ENCODE results near the gene TMEM54. TPM values are rescaled to one million over a fixed set of nuclear protein-coding genes. Genes with fewer than 3 reads are reported as not detected.

TMEM54 gene
- total and polyA plus RNA-seq, 2 of the 13 experiments (the other 11 are each of a cell fraction or from before 2014, with no cell fraction given) = 2.5 to 2.9 TPM

DNA sequence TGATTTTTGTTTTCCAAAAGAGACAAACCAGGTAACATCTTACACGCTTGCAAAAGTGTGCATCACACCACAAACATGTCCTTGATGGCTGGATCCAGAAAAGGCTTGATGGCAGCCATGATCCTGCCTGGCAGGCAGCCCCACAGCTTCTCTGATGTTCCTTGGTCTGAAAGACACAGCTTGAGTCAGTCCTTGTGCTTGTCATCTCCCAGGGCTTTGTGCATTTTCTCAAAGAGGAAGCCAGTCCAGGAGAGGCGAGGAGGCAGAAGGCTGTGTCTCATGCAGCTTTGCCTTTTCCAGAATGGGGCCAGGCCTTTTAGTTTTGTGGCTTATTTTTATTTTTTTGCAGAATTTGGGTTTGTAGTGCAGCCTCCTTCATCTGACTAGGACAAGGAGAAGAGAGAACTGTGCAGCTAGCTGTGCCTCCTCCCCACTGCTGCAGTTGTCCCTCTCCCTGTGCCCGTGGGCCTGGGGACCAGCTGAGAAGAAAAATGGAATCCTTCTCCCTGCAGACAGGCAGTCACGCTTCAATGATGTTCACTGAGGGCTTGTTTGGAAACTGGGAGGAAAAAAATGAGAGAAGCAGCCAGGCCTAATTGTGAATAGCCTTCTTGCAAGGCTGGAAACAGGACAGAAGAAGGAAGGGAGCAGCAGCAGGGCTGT lies 37.8 kb downstream of the TMEM54 start:
- intact Hi-C loops (cut with micrococcal nuclease; ENCODE audit: unreplicated experiment) = no loop called here
- no TSS peak for BruUV-seq (replicated peaks)
- H4K20me1 ChIP-seq (ENCODE audit: insufficient read depth, low read length) = no peaks in the 10 kb centered on the region
- ChIA-PET POLR2A (no interaction called here), CTCF (ENCODE audit: low intra/inter-chr PET ratio, low total read pairs) (no interaction called here)
- no peaks in the 10 kb centered on the region for H3K79me2 ChIP-seq (ENCODE audit: insufficient read depth, low read length)
- H3K4me1 ChIP-seq (ENCODE audit: insufficient read depth, low read length) = no peaks in the 10 kb centered on the region
- no peak overlapping the region for H3K27ac ChIP-seq (ENCODE audit: extremely low read length, insufficient read depth, low read length)
- no peak overlapping the region for H3K4me3 ChIP-seq (replicated peaks in 1 of 3; ENCODE audit: insufficient read depth in 1 of 3, low read depth in 2 of 3, low read length in 3 of 3)
- H2AFZ ChIP-seq (ENCODE audit: low read length) = no peak overlapping the region
- FAIRE-seq (no peak), ATAC-seq (no peak), DNase-seq (ENCODE audit: low spot score) (no peak)
- no peak overlapping the region for H3K4me2 ChIP-seq (ENCODE audit: low read depth, low read length)
- TF ChIP-seq ZNF343 (CRISPR knock-in tag; IDR thresholded peaks at IDR 0.05) = no peak
- no peak for TF ChIP-seq RBM39 (IDR thresholded peaks at IDR 0.05; ENCODE audit: low read depth, low read length, poor library complexity, severe bottlenecking)
- no peak for TF ChIP-seq ZNF570 (CRISPR knock-in tag; IDR thresholded peaks at IDR 0.05; ENCODE audit: borderline replicate concordance)
- no peak for TF ChIP-seq ZNF232 (CRISPR knock-in tag; IDR thresholded peaks at IDR 0.05; ENCODE audit: borderline replicate concordance)
- no peak for TF ChIP-seq NFRKB (IDR thresholded peaks at IDR 0.05)
- TF ChIP-seq YEATS4 (CRISPR knock-in tag; IDR thresholded peaks at IDR 0.05; ENCODE audit: borderline replicate concordance) = no peak
- H3K36me3 ChIP-seq (replicated peaks in 1 of 2; ENCODE audit: control insufficient read depth in 1 of 2, insufficient read depth in 2 of 2, low read length in 2 of 2) = peaks cover 0 to 7% of the 10 kb centered on the region in 2 experiments; a peak in 1 of 5 replicates
- no peaks in the 10 kb centered on the region for H3K27me3 ChIP-seq (ENCODE audit: control insufficient read depth in 1 of 2, insufficient read depth in 2 of 2, low read length in 2 of 2)
- no peak overlapping the region for H3K9ac ChIP-seq (ENCODE audit: insufficient read depth, low read depth, low read length)
- in situ Hi-C loops (cut with HindIII; ENCODE audit: extremely low pct_ligation_motif_present, low pct_unique_long_range_greater_than_20kb) = no loop called here
- H3K9me3 ChIP-seq (ENCODE audit: low read length) = no peaks in the 10 kb centered on the region
- WGBS (ENCODE audit: low lambda C conversion rate) = 94% methylated on average over 4 of the region's 4 CpGs

DNA sequence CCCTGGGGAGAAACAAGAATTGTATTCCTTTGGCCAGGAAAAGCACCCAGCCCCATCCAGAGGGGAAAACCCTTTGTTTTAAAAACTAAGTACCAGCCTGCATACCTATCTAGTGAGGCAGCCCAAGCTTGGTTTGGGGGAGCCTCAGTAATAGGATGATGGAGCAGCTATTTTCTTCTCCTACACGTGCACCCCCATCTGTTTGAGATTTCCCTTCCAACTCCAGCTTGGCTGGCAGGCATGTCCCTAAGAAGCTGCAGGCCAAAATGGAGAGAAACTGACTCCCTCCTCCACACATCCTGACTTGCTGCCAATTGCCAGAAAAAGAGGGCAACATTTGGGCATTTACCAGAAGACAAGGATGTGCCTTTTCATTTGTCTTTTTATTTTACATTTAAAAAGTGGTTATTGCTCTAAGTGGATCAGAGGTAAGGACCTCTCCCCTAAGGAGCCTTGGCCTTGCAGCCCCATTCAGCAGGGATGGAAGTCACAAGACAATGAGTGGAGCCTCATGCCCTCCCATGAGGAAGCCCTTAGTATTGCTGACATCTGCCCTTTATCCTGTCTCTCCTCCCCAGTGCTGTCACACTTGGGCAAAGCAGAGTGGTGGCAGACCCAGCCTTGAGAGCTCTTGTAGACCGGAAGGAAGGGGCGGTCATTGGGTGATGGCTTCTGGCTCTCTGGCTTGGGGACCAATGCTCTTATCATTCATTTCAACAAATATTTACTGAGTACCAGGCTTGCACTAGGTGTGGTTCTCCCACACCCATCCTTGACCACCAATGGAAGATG lies 39.1 kb downstream of the TMEM54 start:
- in situ Hi-C loops (cut with HindIII; ENCODE audit: extremely low pct_ligation_motif_present, low pct_unique_long_range_greater_than_20kb) (no loop called here), intact Hi-C loops (cut with micrococcal nuclease; ENCODE audit: unreplicated experiment) (no loop called here)
- 93% methylated on average over 3 of the region's 3 CpGs for WGBS (ENCODE audit: low lambda C conversion rate)
- H2AFZ ChIP-seq (ENCODE audit: low read length) = no peak overlapping the region
- H3K4me1 ChIP-seq (ENCODE audit: insufficient read depth, low read length) = no peaks in the 10 kb centered on the region
- ChIA-PET POLR2A (no interaction called here), CTCF (ENCODE audit: low intra/inter-chr PET ratio, low total read pairs) (no interaction called here)
- no peaks in the 10 kb centered on the region for H3K27me3 ChIP-seq (ENCODE audit: control insufficient read depth in 1 of 2, insufficient read depth in 2 of 2, low read length in 2 of 2)
- ATAC-seq (no peak), DNase-seq (ENCODE audit: low spot score) (no peak), FAIRE-seq (no peak)
- H3K27ac ChIP-seq (ENCODE audit: extremely low read length, insufficient read depth, low read length) = no peak overlapping the region
- BruUV-seq (replicated peaks) = no TSS peak
- H3K4me3 ChIP-seq (replicated peaks in 1 of 3; ENCODE audit: insufficient read depth in 1 of 3, low read depth in 2 of 3, low read length in 3 of 3) = no peak overlapping the region
- no peaks in the 10 kb centered on the region for H3K79me2 ChIP-seq (ENCODE audit: insufficient read depth, low read length)
- no peak overlapping the region for H3K4me2 ChIP-seq (ENCODE audit: low read depth, low read length)
- H3K9me3 ChIP-seq (ENCODE audit: low read length) = no peaks in the 10 kb centered on the region
- H3K9ac ChIP-seq (ENCODE audit: insufficient read depth, low read depth, low read length) = no peak overlapping the region
- H3K36me3 ChIP-seq (replicated peaks in 1 of 2; ENCODE audit: control insufficient read depth in 1 of 2, insufficient read depth in 2 of 2, low read length in 2 of 2) = peaks cover 1 to 7% of the 10 kb centered on the region in 2 experiments; a peak in 2 of 5 replicates
- no peaks in the 10 kb centered on the region for H4K20me1 ChIP-seq (ENCODE audit: insufficient read depth, low read length)
- TF ChIP-seq, protein P1, sequence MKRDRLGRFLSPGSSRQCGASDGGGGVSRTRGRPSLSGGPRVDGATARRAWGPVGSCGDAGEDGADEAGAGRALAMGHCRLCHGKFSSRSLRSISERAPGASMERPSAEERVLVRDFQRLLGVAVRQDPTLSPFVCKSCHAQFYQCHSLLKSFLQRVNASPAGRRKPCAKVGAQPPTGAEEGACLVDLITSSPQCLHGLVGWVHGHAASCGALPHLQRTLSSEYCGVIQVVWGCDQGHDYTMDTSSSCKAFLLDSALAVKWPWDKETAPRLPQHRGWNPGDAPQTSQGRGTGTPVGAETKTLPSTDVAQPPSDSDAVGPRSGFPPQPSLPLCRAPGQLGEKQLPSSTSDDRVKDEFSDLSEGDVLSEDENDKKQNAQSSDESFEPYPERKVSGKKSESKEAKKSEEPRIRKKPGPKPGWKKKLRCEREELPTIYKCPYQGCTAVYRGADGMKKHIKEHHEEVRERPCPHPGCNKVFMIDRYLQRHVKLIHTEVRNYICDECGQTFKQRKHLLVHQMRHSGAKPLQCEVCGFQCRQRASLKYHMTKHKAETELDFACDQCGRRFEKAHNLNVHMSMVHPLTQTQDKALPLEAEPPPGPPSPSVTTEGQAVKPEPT (CRISPR knock-in tag; IDR thresholded peaks at IDR 0.05; ENCODE audit: low read depth) = no peak
- TF ChIP-seq KDM1A (CRISPR knock-in tag; IDR thresholded peaks at IDR 0.05) (no peak), NFKBIZ (CRISPR knock-in tag; IDR thresholded peaks at IDR 0.05) (no peak), ZFX (CRISPR knock-in tag; IDR thresholded peaks at IDR 0.05; ENCODE audit: low read depth) (no peak), ZNF205 (CRISPR knock-in tag; IDR thresholded peaks at IDR 0.05) (no peak), ZNF644 (CRISPR knock-in tag; IDR thresholded peaks at IDR 0.05; ENCODE audit: low read depth) (no peak)
- TF ChIP-seq, protein P2, sequence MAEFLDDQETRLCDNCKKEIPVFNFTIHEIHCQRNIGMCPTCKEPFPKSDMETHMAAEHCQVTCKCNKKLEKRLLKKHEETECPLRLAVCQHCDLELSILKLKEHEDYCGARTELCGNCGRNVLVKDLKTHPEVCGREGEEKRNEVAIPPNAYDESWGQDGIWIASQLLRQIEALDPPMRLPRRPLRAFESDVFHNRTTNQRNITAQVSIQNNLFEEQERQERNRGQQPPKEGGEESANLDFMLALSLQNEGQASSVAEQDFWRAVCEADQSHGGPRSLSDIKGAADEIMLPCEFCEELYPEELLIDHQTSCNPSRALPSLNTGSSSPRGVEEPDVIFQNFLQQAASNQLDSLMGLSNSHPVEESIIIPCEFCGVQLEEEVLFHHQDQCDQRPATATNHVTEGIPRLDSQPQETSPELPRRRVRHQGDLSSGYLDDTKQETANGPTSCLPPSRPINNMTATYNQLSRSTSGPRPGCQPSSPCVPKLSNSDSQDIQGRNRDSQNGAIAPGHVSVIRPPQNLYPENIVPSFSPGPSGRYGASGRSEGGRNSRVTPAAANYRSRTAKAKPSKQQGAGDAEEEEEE (CRISPR knock-in tag; IDR thresholded peaks at IDR 0.05; ENCODE audit: borderline replicate concordance) = no peak
- TF ChIP-seq, protein P3, sequence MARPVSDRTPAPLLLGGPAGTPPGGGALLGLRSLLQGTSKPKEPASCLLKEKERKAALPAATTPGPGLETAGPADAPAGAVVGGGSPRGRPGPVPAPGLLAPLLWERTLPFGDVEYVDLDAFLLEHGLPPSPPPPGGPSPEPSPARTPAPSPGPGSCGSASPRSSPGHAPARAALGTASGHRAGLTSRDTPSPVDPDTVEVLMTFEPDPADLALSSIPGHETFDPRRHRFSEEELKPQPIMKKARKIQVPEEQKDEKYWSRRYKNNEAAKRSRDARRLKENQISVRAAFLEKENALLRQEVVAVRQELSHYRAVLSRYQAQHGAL (CRISPR knock-in tag; IDR thresholded peaks at IDR 0.05; ENCODE audit: not compliant biosample characterization) = no peak
